GM19463 (cell line): ENCODE data around the gene ATG9B.
A peak's percentile ranks its signal among the peaks of the same experiment; 100 is the strongest.

Source experiments
- ATAC-seq: cut with Tn5 transposase; IDR thresholded peaks from one replicate; pipeline ENCODE4 v1.9.1; 2021; ENCODE audit warnings: mild to moderate bottlenecking, moderate library complexity; ENCODE audit not compliant: unreplicated experiment

The ATG9B gene

GRCh38 chr7:151006590-151007300 lies 17.5 kb downstream of the ATG9B start:
- ATAC-seq: no peak

GRCh38 chr7:151005566-151005965 lies 18.7 kb downstream of the ATG9B start:
- no peak for ATAC-seq

GRCh38 chr7:151003572-151003971 lies 20.7 kb downstream of the ATG9B start:
- ATAC-seq: no peak

GRCh38 chr7:151001546-151001945 lies 22.7 kb downstream of the ATG9B start:
- no peak for ATAC-seq

- ATAC-seq: no peak
These were observed 23.3 kb downstream of the ATG9B start for GRCh38 chr7:151000897-151001495.

GRCh38 chr7:150999497-151000230 lies 24.6 kb downstream of the ATG9B start:
- ATAC-seq: no peak

- no peak for ATAC-seq
These were observed 25.3 kb downstream of the ATG9B start for GRCh38 chr7:150999001-150999400.

- ATAC-seq: no peak
These were observed 26.0 kb downstream of the ATG9B start for GRCh38 chr7:150998341-150998740.

GRCh38 chr7:150997817-150998216 lies 26.5 kb downstream of the ATG9B start:
- no peak for ATAC-seq

GRCh38 chr7:150997075-150997511 lies 27.2 kb downstream of the ATG9B start:
- no peak for ATAC-seq

- ATAC-seq: no peak
These were observed 27.8 kb downstream of the ATG9B start for GRCh38 chr7:150996376-150997074.

GRCh38 chr7:150994838-150995510 lies 29.3 kb downstream of the ATG9B start:
- no peak for ATAC-seq

GRCh38 chr7:150994141-150994837 lies 30.0 kb downstream of the ATG9B start:
- peak; percentile 39 for ATAC-seq

- no peak for ATAC-seq
These were observed 30.8 kb downstream of the ATG9B start for GRCh38 chr7:150993511-150993910.

- peak; percentile 62 for ATAC-seq
These were observed 31.4 kb downstream of the ATG9B start for GRCh38 chr7:150992833-150993302.

GRCh38 chr7:150992051-150992640 lies 32.1 kb downstream of the ATG9B start:
- no peak for ATAC-seq

- no peak for ATAC-seq
These were observed 33.7 kb downstream of the ATG9B start, which contains the start of gene NOS3 for GRCh38 chr7:150990416-150991186. NOS3 (plus strand) TSS chr7:150991017; CDS start chr7:150993804, 2,787 bp downstream.

- ATAC-seq: no peak
These were observed 34.8 kb downstream of the ATG9B start for GRCh38 chr7:150989456-150989855.
